ENCODE results near the gene ZNF486.
"Not testable (repeated sequence)": the region's sequence is repeated elsewhere in the genome, so short reads cannot be mapped to it uniquely, and the experiment has no call there.

Gene ZNF486

DNA sequence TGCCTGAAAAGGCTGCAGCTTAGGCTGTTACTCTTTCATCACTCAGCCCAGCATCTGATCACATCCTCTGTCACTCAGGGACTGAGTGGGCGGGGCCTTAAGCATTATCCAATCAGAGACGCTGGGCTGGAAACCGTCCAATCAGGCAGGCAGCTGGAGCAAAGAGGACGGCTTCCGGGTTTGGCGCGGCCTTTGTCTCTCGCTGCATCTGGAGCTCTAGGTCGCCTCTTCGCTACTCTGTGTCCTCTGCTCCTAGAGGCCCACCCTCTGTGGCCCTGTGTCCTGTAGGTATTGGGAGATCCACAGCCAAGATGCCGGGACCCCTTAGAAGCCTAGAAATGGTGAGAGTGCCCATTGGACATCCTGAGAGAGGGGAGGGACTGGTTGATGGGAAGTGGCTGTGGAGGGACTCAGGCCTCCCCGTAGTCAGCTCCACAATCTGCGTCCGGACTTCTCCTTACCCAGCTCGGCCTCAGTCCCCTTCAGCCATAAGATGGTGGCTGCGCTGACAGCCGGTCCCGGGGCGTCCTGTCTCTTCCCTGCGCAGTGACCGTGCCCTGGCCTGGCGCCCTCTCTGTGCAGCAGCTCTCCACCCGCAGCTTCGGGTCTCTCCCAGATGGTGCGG is at the start of gene ZNF486:
ZNF486 (plus strand) TSS at position 195 of the 625 bp plus-strand sequence; CDS start at position 312, 117 bp downstream.
- DNase-seq: peak; percentile 88

GRCh38 chr19:20118064-20118839 is 48.8 kb upstream of the ZNF486 start:
- DNase-seq: not testable (repeated sequence)

- no peak for DNase-seq
Observed at GRCh38 chr19:20124879-20125278, 42.1 kb upstream of the ZNF486 start.

GRCh38 chr19:20132933-20133332 is 34.1 kb upstream of the ZNF486 start:
- DNase-seq: not testable (repeated sequence)

GRCh38 chr19:20137714-20138113 is 29.3 kb upstream of the ZNF486 start:
- DNase-seq: not testable (repeated sequence)

- no peak for DNase-seq
Observed at GRCh38 chr19:20151617-20152145, 15.3 kb upstream of the ZNF486 start.

GRCh38 chr19:20152506-20152905 is 14.5 kb upstream of the ZNF486 start:
- DNase-seq: not testable (repeated sequence)

GRCh38 chr19:20153281-20153680 is 13.7 kb upstream of the ZNF486 start:
- DNase-seq: no peak

DNA sequence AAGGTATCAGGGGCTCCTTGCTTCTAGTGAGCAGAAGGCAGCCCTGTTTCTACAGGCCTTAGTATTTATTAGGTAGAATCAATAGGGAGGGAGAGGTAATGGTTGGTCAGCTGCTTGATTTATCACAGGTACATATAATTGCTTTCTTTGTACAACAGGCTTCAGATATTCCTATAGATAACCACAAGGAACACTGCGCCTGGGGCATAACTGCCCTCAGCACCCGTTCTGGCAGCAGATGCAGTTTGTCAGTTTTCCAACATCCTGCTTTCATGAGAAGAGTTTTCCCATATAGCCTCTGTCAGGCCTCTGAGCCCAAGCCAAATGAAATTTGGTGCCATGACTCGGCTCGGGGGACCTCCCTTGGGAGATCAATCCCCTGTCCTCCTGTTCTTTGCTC is 12.4 kb upstream of the ZNF486 start:
- DNase-seq: no peak

- DNase-seq: no peak
Observed at GRCh38 chr19:20162821-20163220, 4.2 kb upstream of the ZNF486 start.

DNA sequence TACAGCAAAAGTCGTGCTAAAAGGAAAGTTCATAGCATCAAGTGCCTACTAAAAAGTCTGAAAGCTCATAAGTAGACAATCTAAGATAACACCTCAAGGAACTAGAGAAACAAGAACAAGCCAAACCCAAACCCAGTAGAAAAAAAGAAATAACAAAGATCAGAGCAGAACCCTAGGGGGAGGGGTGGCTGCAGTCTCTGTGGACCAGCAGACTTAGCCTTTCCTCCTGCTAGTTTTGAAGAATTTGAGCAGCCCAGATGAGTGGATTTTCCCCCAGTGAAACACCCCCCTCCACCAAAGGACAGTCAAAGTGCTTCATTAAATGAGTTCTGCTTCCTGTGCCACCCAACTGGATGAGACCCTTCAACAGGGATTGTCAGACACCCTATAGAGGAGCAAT is 2.6 kb upstream of the ZNF486 start:
- no peak for DNase-seq

GRCh38 chr19:20165971-20166592 is 932 bp upstream of the ZNF486 start:
- DNase-seq: no peak

- no peak for DNase-seq
Observed at GRCh38 chr19:20167651-20168122, 673 bp downstream of the ZNF486 start.

- DNase-seq: no peak
Observed at GRCh38 chr19:20171285-20171684, 4.3 kb downstream of the ZNF486 start.

GRCh38 chr19:20175848-20176247 is 8.8 kb downstream of the ZNF486 start:
- DNase-seq: not testable (repeated sequence)

- not testable (repeated sequence) for DNase-seq
Observed at GRCh38 chr19:20179956-20180355, 12.9 kb downstream of the ZNF486 start.

DNA sequence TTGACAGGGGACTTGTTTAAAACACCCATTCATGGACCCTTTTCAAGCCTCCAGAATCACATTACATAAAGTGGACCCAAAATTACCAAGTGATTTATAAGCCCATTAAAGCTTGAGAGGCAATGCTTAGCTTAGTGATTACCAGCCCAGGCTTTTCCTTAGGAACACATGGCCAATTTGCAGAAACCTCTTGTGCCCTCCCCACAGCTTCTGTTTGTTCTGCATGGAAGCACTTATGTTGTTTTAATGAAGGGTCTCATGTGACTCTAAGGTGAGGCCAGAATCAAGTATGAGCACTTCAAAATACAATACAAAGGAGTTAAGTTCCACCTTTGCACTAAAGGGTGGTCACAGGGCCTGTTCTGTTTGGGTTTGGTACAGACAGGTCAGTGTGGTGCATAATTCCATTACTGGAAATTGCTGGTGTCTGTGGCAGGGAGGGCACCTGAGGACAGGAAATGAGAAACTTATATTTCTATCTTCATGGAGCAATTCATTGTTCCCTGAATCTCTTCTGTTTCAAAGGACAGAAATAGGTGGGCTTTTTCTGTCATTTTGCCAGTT is 15.3 kb downstream of the ZNF486 start:
- DNase-seq: peak; percentile 86

DNA sequence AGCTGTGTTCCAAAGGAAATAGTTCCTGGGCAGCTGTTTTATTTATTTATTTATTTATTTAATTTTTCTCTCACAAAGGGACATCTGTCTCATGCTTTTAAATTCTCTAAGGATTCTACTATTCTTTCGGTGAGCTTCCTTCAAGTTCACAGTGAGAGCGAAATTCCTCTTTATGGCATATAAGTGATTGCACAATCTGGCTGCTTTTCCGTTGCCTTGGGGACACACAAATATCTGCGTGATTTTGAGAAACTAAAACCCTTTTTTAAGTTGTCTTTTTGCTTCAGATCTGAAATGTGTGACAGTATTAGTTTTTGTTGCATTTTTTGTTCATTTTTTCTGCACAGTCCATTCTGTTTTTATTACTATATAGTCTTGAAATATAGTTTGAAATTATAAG is 19.2 kb downstream of the ZNF486 start:
- DNase-seq: no peak

DNA sequence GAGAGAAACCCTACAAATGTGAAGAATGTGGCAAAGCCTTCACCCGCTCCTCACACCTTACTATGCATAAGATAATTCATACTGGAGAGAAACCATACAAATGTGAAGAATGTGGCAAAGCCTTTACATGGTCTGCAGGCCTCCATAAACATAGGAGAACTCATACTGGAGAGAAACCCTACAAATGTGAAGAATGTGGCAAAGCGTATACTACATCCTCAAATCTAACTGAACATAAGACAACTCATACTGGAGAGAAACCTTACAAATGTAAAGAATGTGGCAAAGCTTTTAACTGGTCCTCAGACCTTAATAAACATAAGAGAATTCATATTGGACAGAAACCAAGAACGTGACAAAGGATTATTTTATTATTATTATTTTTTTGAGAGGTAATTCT is 30.7 kb downstream of the ZNF486 start:
- no peak for DNase-seq

DNA sequence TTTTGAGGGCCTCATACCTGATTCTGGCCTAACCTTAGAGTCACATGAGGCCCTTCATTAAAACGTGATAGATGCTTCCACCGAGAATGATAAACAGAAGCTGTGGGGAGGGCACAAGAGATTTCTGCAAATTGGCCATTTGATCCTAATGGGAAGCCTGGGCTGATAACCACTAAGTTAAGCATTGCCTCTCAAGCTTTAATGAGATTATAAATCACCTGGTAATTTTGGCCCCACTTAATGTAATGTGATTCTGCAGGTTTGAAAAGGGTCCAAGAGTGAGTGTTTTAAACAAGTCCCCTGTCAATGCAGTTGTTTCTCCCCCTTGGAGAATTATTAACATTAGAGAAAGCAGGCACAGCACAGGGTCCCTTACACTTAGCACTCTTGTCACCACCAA is 42.0 kb downstream of the ZNF486 start:
- no peak for DNase-seq

GRCh38 chr19:20214366-20214765 is 47.4 kb downstream of the ZNF486 start:
- DNase-seq: not testable (repeated sequence)

DNA sequence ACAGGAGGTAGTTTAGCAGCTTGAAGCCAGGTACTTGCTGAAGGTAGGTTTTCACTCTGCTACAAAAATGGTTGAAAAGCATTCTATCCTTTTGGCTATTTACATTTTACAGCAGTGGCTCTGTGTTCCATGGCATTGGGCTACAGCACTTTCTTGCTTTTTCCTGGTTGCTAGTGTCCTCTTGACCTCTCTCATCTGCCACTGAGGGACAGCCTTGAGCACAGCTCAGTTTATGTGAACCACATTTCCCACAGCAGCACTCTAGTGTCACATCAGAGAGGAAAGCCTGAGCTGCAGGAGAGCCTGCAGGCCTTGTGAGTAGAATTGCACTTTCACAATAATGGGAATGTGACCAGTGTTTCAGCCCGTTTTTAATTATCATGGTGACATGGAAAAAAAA is 54.6 kb downstream of the ZNF486 start:
- not testable (repeated sequence) for DNase-seq

GRCh38 chr19:20233105-20233504 is 66.1 kb downstream of the ZNF486 start:
- DNase-seq: no peak
